ENCODE data around the gene PRR5. TPM values are rescaled to one million over a fixed set of nuclear protein-coding genes. Genes with fewer than 3 reads are reported as not detected.

PRR5 gene
- total and polyA plus RNA-seq, 2 donors from 2014 or later, result 24.0 to 46.0 TPM

DNA sequence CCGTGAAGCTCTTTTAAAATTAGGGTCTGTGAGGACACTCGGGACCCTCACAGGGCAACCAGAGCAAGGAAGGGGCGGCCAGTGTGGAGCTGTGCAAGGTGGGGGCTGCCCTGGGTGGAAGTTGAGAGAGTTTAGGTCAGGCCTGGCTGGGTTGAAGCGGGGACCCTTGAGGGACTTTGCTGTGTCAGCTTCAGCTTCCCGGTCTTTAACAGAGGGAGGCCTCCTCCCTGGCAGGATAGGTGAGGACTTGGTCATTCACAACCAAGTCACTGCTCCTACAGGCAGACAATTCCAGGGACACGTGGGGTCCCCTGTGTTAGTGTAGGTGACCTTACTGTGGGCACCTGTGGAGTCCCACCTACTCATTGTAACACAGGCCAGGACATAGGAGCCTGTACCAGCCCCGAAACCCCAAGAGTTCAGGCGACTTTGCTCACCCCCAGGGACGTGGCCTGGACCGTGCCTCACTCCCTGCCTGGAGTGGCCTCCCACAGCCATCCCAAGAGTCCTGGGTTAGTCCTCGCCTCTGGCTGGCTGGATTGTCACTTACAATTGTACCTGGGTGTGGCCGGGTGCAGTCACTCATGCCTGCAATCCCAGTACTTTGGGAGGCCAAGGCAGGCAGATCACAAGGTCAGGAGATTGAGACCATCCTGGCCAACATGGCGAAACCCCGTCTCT, 31.6 kb downstream of the PRR5 start:
- FAIRE-seq (no peak), DNase-seq (peak in 1 of 5 donors; percentile 63)
- Histone ChIP-seq H3K36me3 (ENCODE audit: control insufficient read depth in 2 of 3, insufficient read depth in 3 of 3, low read length in 3 of 3) (peaks cover 2 to 6% (median 3%) of the 10 kb centered on the region in 3 donors), H3K9me3 (ENCODE audit: control insufficient read depth in 2 of 3, insufficient read depth in 1 of 3, low read length in 3 of 3) (no peaks in the 10 kb centered on the region), H3K4me1 (ENCODE audit: control insufficient read depth in 2 of 3, insufficient read depth in 2 of 3, low read depth in 1 of 3, low read length in 3 of 3) (peaks cover 0 to 16% (median 0%) of the 10 kb centered on the region in 3 donors), H3K4me3 (ENCODE audit: low read length in 3 of 3) (no peak overlapping the region), H3K27ac (ENCODE audit: low read depth in 2 of 2, low read length in 2 of 2) (no peak overlapping the region), H3K27me3 (ENCODE audit: control insufficient read depth, insufficient read depth, low read length) (no peaks in the 10 kb centered on the region), H3K9ac (ENCODE audit: low read length in 3 of 3) (no peak overlapping the region)
- TF ChIP-seq, protein P1, sequence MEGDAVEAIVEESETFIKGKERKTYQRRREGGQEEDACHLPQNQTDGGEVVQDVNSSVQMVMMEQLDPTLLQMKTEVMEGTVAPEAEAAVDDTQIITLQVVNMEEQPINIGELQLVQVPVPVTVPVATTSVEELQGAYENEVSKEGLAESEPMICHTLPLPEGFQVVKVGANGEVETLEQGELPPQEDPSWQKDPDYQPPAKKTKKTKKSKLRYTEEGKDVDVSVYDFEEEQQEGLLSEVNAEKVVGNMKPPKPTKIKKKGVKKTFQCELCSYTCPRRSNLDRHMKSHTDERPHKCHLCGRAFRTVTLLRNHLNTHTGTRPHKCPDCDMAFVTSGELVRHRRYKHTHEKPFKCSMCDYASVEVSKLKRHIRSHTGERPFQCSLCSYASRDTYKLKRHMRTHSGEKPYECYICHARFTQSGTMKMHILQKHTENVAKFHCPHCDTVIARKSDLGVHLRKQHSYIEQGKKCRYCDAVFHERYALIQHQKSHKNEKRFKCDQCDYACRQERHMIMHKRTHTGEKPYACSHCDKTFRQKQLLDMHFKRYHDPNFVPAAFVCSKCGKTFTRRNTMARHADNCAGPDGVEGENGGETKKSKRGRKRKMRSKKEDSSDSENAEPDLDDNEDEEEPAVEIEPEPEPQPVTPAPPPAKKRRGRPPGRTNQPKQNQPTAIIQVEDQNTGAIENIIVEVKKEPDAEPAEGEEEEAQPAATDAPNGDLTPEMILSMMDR (IDR thresholded peaks at IDR 0.05; ENCODE audit: borderline replicate concordance, extremely low read depth, insufficient read depth), result no peak
- intact Hi-C loops (cut with DNase I), result no loop called here

DNA sequence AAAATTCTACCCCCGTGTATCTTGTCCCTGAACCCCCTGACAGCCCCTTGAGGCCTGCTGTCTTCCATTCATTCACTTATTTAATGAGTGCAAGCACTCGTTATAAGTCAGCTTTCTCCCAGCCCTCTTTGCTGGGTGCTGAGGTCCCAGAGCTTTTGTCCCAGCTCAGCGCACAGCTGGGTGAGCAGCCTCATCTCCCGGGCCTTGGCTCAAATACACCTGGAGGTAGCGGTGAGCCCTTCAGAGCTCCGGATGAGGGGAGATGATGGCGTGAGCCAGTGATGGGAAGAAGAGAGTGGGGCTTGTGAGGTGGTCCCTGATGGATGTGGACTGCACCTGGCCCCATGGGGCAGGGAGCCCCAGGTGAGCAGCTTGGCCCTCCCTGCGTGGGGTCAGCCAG, 32.3 kb downstream of the PRR5 start:
- H3K4me3 ChIP-seq (ENCODE audit: low read length in 3 of 3), result no peak overlapping the region
- TF ChIP-seq, protein P1 (IDR thresholded peaks at IDR 0.05; ENCODE audit: borderline replicate concordance, extremely low read depth, insufficient read depth), result no peak
- no peaks in the 10 kb centered on the region for H3K27me3 ChIP-seq (ENCODE audit: control insufficient read depth, insufficient read depth, low read length)
- no peak overlapping the region for H3K27ac ChIP-seq (ENCODE audit: low read depth in 2 of 2, low read length in 2 of 2)
- no peak for FAIRE-seq
- H3K9me3 ChIP-seq (ENCODE audit: control insufficient read depth in 2 of 3, insufficient read depth in 1 of 3, low read length in 3 of 3), result no peaks in the 10 kb centered on the region
- no peak overlapping the region for H3K9ac ChIP-seq (ENCODE audit: low read length in 3 of 3)
- peaks cover 0 to 17% (median 0%) of the 10 kb centered on the region in 3 donors for H3K4me1 ChIP-seq (ENCODE audit: control insufficient read depth in 2 of 3, insufficient read depth in 2 of 3, low read depth in 1 of 3, low read length in 3 of 3)
- intact Hi-C loops (cut with DNase I), result no loop called here
- DNase-seq, result no peak
- H3K36me3 ChIP-seq (ENCODE audit: control insufficient read depth in 2 of 3, insufficient read depth in 3 of 3, low read length in 3 of 3), result peaks cover 2 to 6% (median 3%) of the 10 kb centered on the region in 3 donors

DNA sequence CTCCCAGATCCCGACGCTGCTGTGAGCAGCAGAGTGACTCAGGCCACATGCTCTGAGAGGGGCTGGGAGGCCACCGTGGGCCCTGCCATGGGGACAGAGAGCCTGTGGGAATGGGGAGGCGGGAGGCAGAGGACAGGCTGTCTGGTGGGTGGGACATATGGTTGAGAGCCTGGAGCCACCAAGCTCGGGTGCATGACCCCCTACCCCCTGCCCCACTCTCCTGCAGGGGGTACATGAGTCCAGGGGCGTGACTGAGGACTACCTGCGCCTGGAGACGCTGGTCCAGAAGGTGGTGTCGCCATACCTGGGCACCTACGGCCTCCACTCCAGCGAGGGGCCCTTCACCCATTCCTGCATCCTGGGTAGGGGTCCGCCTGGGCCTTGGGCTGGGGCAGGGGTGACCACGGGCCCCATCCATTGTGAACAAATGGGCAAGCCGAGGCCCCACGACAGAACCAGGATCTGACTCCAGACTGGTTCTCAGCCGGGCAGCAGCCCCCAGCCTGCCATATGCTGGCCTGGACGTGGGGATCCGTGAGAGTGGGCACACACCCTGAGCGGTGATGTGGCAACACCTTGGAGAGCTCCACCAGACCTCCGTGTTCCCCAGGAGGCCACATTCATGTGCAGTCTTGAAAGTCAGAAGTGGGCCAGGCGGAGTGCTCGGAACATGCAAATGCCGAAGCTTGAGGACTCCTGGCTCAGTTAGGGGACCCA, 33.0 kb downstream of the PRR5 start:
- no peak overlapping the region for H3K27ac ChIP-seq (ENCODE audit: low read depth in 2 of 2, low read length in 2 of 2)
- no peaks in the 10 kb centered on the region for H3K9me3 ChIP-seq (ENCODE audit: control insufficient read depth in 2 of 3, insufficient read depth in 1 of 3, low read length in 3 of 3)
- H3K27me3 ChIP-seq (ENCODE audit: control insufficient read depth, insufficient read depth, low read length), result no peaks in the 10 kb centered on the region
- H3K4me1 ChIP-seq (ENCODE audit: control insufficient read depth in 2 of 3, insufficient read depth in 2 of 3, low read depth in 1 of 3, low read length in 3 of 3), result peaks cover 0 to 14% (median 0%) of the 10 kb centered on the region in 3 donors
- no peak overlapping the region for H3K9ac ChIP-seq (ENCODE audit: low read length in 3 of 3)
- intact Hi-C loops (cut with DNase I), result no loop called here
- peak in 1 of 5 donors; percentile 77 for DNase-seq
- H3K4me3 ChIP-seq (ENCODE audit: low read length in 3 of 3), result no peak overlapping the region
- peaks cover 2 to 6% (median 3%) of the 10 kb centered on the region in 3 donors for H3K36me3 ChIP-seq (ENCODE audit: control insufficient read depth in 2 of 3, insufficient read depth in 3 of 3, low read length in 3 of 3)
- TF ChIP-seq, protein P1 (IDR thresholded peaks at IDR 0.05; ENCODE audit: borderline replicate concordance, extremely low read depth, insufficient read depth), result no peak
- FAIRE-seq, result no peak
